Cardiac muscle cell (in vitro differentiated cells and primary cell): ENCODE measurements around the gene CRACR2A. TPM values are rescaled to one million over a fixed set of nuclear protein-coding genes. Genes with fewer than 3 reads are reported as not detected.

ENCODE experiments used
- DNase-seq, 2 donors: peaks; one replicate each; pipeline versions ENCODE4 v3.0.0 to v3.0.0-alpha.2; 2010 to 2017; ENCODE audit warnings: low read depth in 1 of 2, low spot score in 1 of 2
- H3K27ac ChIP-seq: fragments of 200-600 bp; sonication (generic); 2 replicates; pipeline ENCODE4 v1.5.1; 2016
- H3K27me3 ChIP-seq: fragments of 200-600 bp; sonication (generic); 2 replicates; pipeline ENCODE4 v1.6.0; 2016; ENCODE audit warnings: control low read depth
- H3K36me3 ChIP-seq: fragments of 200-600 bp; sonication (generic); 2 replicates; pipeline ENCODE4 v1.5.1; 2016; ENCODE audit warnings: control low read depth
- H3K4me1 ChIP-seq: fragments of 200-600 bp; sonication (generic); 2 replicates; pipeline ENCODE4 v1.8.1; 2017; ENCODE audit warnings: low read depth, mild to moderate bottlenecking, mixed run types
- H3K4me3 ChIP-seq: fragments of 200-600 bp; sonication (generic); 2 replicates; pipeline ENCODE4 v1.5.1; 2016; ENCODE audit warnings: mild to moderate bottlenecking
- H3K9me3 ChIP-seq: fragments of 200-600 bp; sonication (generic); 2 replicates; pipeline ENCODE4 v1.5.1; 2017; ENCODE audit warnings: low read depth, mild to moderate bottlenecking, control low read depth
- CTCF ChIP-seq: IDR thresholded peaks from 2 replicates; pipeline ENCODE4 v1.5.1; 2012; ENCODE audit warnings: low read depth, mild to moderate bottlenecking, low read length
- polyA plus RNA-seq: library from polyadenylated mRNA; unstranded; fragments of >200 nt; fragmentation: Nextera tagmentation; extraction: Ambion mirVana; gene quantifications from 2 replicates; pipeline ENCODE4 v1.2.1, GENCODE V29; 2016
- total RNA-seq: library from RNA; depleted of rRNA; stranded (reverse); fragments of >200 nt; gene quantifications from 2 replicates; pipeline ENCODE4 v1.2.3, GENCODE V29; 2016

CRACR2A gene
- total and polyA plus RNA-seq, 2 experiments from 2014 or later = 1.3 TPM; not detected in 1

GRCh38 chr12:3607039-3607720 lies 145.7 kb downstream of the CRACR2A start:
- peaks cover 15% of the 10 kb centered on the region for H3K4me1 ChIP-seq
- H3K27me3 ChIP-seq = no peaks in the 10 kb centered on the region

GRCh38 chr12:3606128-3606527 lies 146.8 kb downstream of the CRACR2A start:
- Histone ChIP-seq H3K27ac (no peak overlapping the region), H3K4me1 (peaks cover 15% of the 10 kb centered on the region), H3K4me3 (no peak overlapping the region), H3K27me3 (no peaks in the 10 kb centered on the region), H3K9me3 (no peaks in the 10 kb centered on the region), H3K36me3 (no peaks in the 10 kb centered on the region)
- no peak for TF ChIP-seq CTCF
- DNase-seq = no peak

More at GRCh38 chr12:3607039-3607720, 145.7 kb downstream of the CRACR2A start:
- H3K9me3 ChIP-seq = no peaks in the 10 kb centered on the region
- TF ChIP-seq CTCF = no peak
- no peaks in the 10 kb centered on the region for H3K36me3 ChIP-seq
- no peak overlapping the region for H3K4me3 ChIP-seq
- DNase-seq = no peak
- no peak overlapping the region for H3K27ac ChIP-seq

GRCh38 chr12:3605692-3606091 lies 147.2 kb downstream of the CRACR2A start:
- no peak overlapping the region for H3K27ac ChIP-seq
- DNase-seq = no peak
- H3K36me3 ChIP-seq = no peaks in the 10 kb centered on the region
- H3K4me1 ChIP-seq = peaks cover 15% of the 10 kb centered on the region
- H3K4me3 ChIP-seq = no peak overlapping the region
- TF ChIP-seq CTCF = no peak
- no peaks in the 10 kb centered on the region for H3K9me3 ChIP-seq
- no peaks in the 10 kb centered on the region for H3K27me3 ChIP-seq

GRCh38 chr12:3604748-3605586 lies 147.9 kb downstream of the CRACR2A start:
- no peak overlapping the region for H3K27ac ChIP-seq
- H3K27me3 ChIP-seq = no peaks in the 10 kb centered on the region
- no peaks in the 10 kb centered on the region for H3K9me3 ChIP-seq
- H3K4me1 ChIP-seq = peaks cover 15% of the 10 kb centered on the region
- no peak overlapping the region for H3K4me3 ChIP-seq
- no peaks in the 10 kb centered on the region for H3K36me3 ChIP-seq
- no peak for TF ChIP-seq CTCF
- DNase-seq = peak; percentile 23 to 46

- H3K36me3 ChIP-seq = no peaks in the 10 kb centered on the region
- H3K4me3 ChIP-seq = no peak overlapping the region
- no peaks in the 10 kb centered on the region for H3K9me3 ChIP-seq
- DNase-seq = no peak
- no peak overlapping the region for H3K27ac ChIP-seq
- no peak for TF ChIP-seq CTCF
- peaks cover 15% of the 10 kb centered on the region for H3K4me1 ChIP-seq
- H3K27me3 ChIP-seq = no peaks in the 10 kb centered on the region
Measured at GRCh38 chr12:3604286-3604685, 148.6 kb downstream of the CRACR2A start.
